HL-60 (cell line): Measurements from ENCODE around the gene NRK.

Source experiments
- CTCF ChIP-seq: IDR thresholded peaks from one replicate; pipeline ENCODE4 v1.5.1; 2011; ENCODE audit warnings: low read length, control low read depth, inconsistent platforms; ENCODE audit not compliant: insufficient read depth
- POLR2AphosphoS5 ChIP-seq: IDR thresholded peaks from 2 replicates; pipeline ENCODE4 v1.6.1; 2012; ENCODE audit warnings: low read depth
- REST ChIP-seq: IDR thresholded peaks from 2 replicates; pipeline ENCODE4 v1.6.1; 2012; ENCODE audit warnings: low read depth; ENCODE audit not compliant: insufficient replicate concordance
- SPI1 ChIP-seq: IDR thresholded peaks from 2 replicates; pipeline ENCODE4 v1.6.1; 2012; ENCODE audit warnings: low read depth, mild to moderate bottlenecking, borderline replicate concordance

GRCh38 chrX:106005684-106006083, 183.3 kb downstream of the NRK start:
- TF ChIP-seq CTCF (no peak), REST (no peak), SPI1 (no peak), POLR2AphosphoS5 (no peak)
